CD14-positive monocyte (primary cell): Measurements from ENCODE around the gene UBE2J2. TPM values are rescaled to one million over a fixed set of nuclear protein-coding genes. Genes with fewer than 3 reads are reported as not detected.

Source experiments
- DNase-seq, 3 donors: peaks; one replicate each; pipeline ENCODE4 v3.0.0-alpha.2; 2011 to 2022
- H2AFZ ChIP-seq: 2 replicates; pipeline ENCODE4 v1.6.0; 2012; ENCODE audit warnings: mild to moderate bottlenecking, low read depth, low read length, inconsistent platforms; ENCODE audit not compliant: insufficient read depth, poor library complexity, severe bottlenecking
- H3K27ac ChIP-seq, 2 donors: 1 replicate in 1 of 2; 2 replicates in 1 of 2; pipeline ENCODE4 v1.5.1; 2012 to 2013; ENCODE audit warnings: low read length in 2 of 2, control low read depth in 1 of 2, inconsistent platforms in 1 of 2, low read depth in 1 of 2, mild to moderate bottlenecking in 1 of 2
- H3K27me3 ChIP-seq, 2 donors: one replicate each; pipeline versions ENCODE4 v1.6.0 to v1.6.1; 2011 to 2013; ENCODE audit warnings: low read length in 2 of 2; ENCODE audit not compliant: control insufficient read depth in 2 of 2, insufficient read depth in 2 of 2
- H3K36me3 ChIP-seq, 2 donors: replicated peaks in 1 of 2; 1 replicate in 1 of 2; 2 replicates in 1 of 2; pipeline versions ENCODE4 v1.5.1 to v1.6.1; 2012 to 2013; ENCODE audit warnings: low read length in 2 of 2, control low read depth in 1 of 2, inconsistent platforms in 1 of 2, mild to moderate bottlenecking in 1 of 2; ENCODE audit not compliant: insufficient read depth in 2 of 2, control insufficient read depth in 1 of 2
- H3K4me1 ChIP-seq, 2 donors: 1 replicate in 1 of 2; 2 replicates in 1 of 2; pipeline versions ENCODE4 v1.5.1 to v1.6.1; 2012 to 2013; ENCODE audit warnings: low read length in 2 of 2, control low read depth in 1 of 2, inconsistent platforms in 1 of 2, mild to moderate bottlenecking in 1 of 2, moderate library complexity in 1 of 2; ENCODE audit not compliant: insufficient read depth in 2 of 2, control insufficient read depth in 1 of 2
- H3K4me2 ChIP-seq: replicated peaks from 2 replicates; pipeline ENCODE3; 2012; ENCODE audit warnings: low read length, moderate library complexity, mild to moderate bottlenecking; ENCODE audit not compliant: poor library complexity, severe bottlenecking; ENCODE audit errors: extremely low read depth
- H3K4me3 ChIP-seq, 3 experiments: fragments of 200-600 bp in 1 of 3; sonication (generic) in 1 of 3; replicated peaks in 1 of 3; 1 replicate in 2 of 3; 2 replicates in 1 of 3; pipeline ENCODE4 v1.5.1; 2011 to 2013; ENCODE audit warnings: low read length in 3 of 3, mild to moderate bottlenecking in 3 of 3, control low read depth in 2 of 3, low read depth in 2 of 3, inconsistent platforms in 1 of 3, moderate library complexity in 1 of 3
- H3K79me2 ChIP-seq: 2 replicates; pipeline ENCODE4 v1.6.0; 2012; ENCODE audit warnings: mild to moderate bottlenecking, control low read depth, inconsistent platforms, low read length, moderate library complexity; ENCODE audit not compliant: insufficient read depth
- H3K9ac ChIP-seq: 2 replicates; pipeline ENCODE4 v1.6.0; 2017; ENCODE audit warnings: low read length, mild to moderate bottlenecking; ENCODE audit not compliant: insufficient read depth, poor library complexity, severe bottlenecking
- H3K9me3 ChIP-seq, 2 donors: replicated peaks in 1 of 2; 1 replicate in 1 of 2; 2 replicates in 1 of 2; pipeline versions ENCODE4 v1.5.1 to v1.6.1; 2012 to 2013; ENCODE audit warnings: low read length in 2 of 2, control low read depth in 1 of 2; ENCODE audit not compliant: control insufficient read depth in 1 of 2, insufficient read depth in 1 of 2
- H4K20me1 ChIP-seq: 2 replicates; pipeline ENCODE4 v1.6.0; 2012; ENCODE audit warnings: mild to moderate bottlenecking, low read length, control low read depth, moderate library complexity; ENCODE audit not compliant: insufficient read depth
- H3K27ac Mint-ChIP-seq, 7 donors: one replicate each; pipeline ENCODE4 v1.8.0; 2020; ENCODE audit warnings: mild to moderate bottlenecking in 7 of 7, mixed read lengths in 7 of 7, moderate library complexity in 6 of 7, inconsistent platforms in 2 of 7
- H3K27me3 Mint-ChIP-seq, 3 donors: one replicate each; pipeline ENCODE4 v1.8.0; 2021 to 2022; ENCODE audit warnings: low read depth in 3 of 3, mild to moderate bottlenecking in 3 of 3, mixed read lengths in 3 of 3, moderate library complexity in 3 of 3, inconsistent platforms in 1 of 3
- H3K36me3 Mint-ChIP-seq, 2 donors: one replicate each; pipeline ENCODE4 v1.8.0; 2020; ENCODE audit warnings: mixed read lengths in 2 of 2, inconsistent platforms in 1 of 2, mild to moderate bottlenecking in 1 of 2
- H3K4me1 Mint-ChIP-seq: one replicate; pipeline ENCODE4 v1.8.0; 2020; ENCODE audit warnings: mild to moderate bottlenecking, mixed read lengths
- H3K4me3 Mint-ChIP-seq, 2 donors: one replicate each; pipeline ENCODE4 v1.8.0; 2020; ENCODE audit warnings: mild to moderate bottlenecking in 2 of 2, mixed read lengths in 2 of 2, moderate library complexity in 1 of 2
- H3K9me3 Mint-ChIP-seq, 7 donors: one replicate each; pipeline ENCODE4 v1.8.0; 2020 to 2022; ENCODE audit warnings: mixed read lengths in 7 of 7, mild to moderate bottlenecking in 6 of 7, moderate library complexity in 6 of 7, inconsistent platforms in 2 of 7
- CTCF ChIP-seq: fragments of 200-600 bp; IDR thresholded peaks from one replicate; pipeline ENCODE4 v1.8.0; 2022; ENCODE audit warnings: antibody characterized with exemption, mild to moderate bottlenecking
- WGBS: methylation state at CpG from one replicate; pipeline ENCODE4 v1.1.5; 2013; ENCODE audit warnings: missing lambda C conversion rate; ENCODE audit not compliant: insufficient coverage; 5-methylcytosine and 5-hydroxymethylcytosine counted together
- intact Hi-C, 2 donors: fragments of 100-400 bp; cut with micrococcal nuclease; formaldehyde crosslinking; loops; one replicate each; pipeline versions ENCODE4 v1.15.0 to v1.15.1; 2023
- polyA plus RNA-seq, 3 donors: library from polyadenylated mRNA; depleted of rRNA in 1 of 3; unstranded in 2 of 3; stranded (reverse) in 1 of 3; fragments of 300-500 nt in 2 of 3; fragments of >200 nt in 1 of 3; fragmentation: Illumina TruSeq in 2 of 3; gene quantifications; 1 replicate in 2 of 3; 2 replicates in 1 of 3; pipeline ENCODE4 v1.2.3, GENCODE V29; 2012 to 2021

UBE2J2 gene
- polyA plus RNA-seq, 3 donors: 36.5 to 83.2 (median 72.1) TPM

GRCh38 chr1:1243266-1243660, 30.4 kb downstream of the UBE2J2 start:
- no peaks in the 10 kb centered on the region for H3K4me1 ChIP-seq
- H3K79me2 ChIP-seq: no peaks in the 10 kb centered on the region
- H3K9ac ChIP-seq: no peak overlapping the region
- H3K4me3 ChIP-seq: no peak overlapping the region
- H3K36me3 Mint-ChIP-seq: no peaks in the 10 kb centered on the region
- H3K36me3 ChIP-seq: no peaks in the 10 kb centered on the region
- no peak overlapping the region for H3K4me3 Mint-ChIP-seq
- no peaks in the 10 kb centered on the region for H3K4me1 Mint-ChIP-seq
- H3K27me3 Mint-ChIP-seq: peaks cover 17 to 50% (median 17%) of the 10 kb centered on the region in 3 donors
- no peak overlapping the region for H3K27ac Mint-ChIP-seq
- H3K27me3 ChIP-seq: peaks cover 0 to 23% of the 10 kb centered on the region in 2 donors
- H4K20me1 ChIP-seq: peaks cover 7% of the 10 kb centered on the region
- H2AFZ ChIP-seq: no peak overlapping the region
- 91% methylated on average over 22 of the region's 23 CpGs for WGBS
- no peak overlapping the region for H3K4me2 ChIP-seq
- H3K9me3 Mint-ChIP-seq: peaks cover 0 to 2% (median 0%) of the 10 kb centered on the region in 7 donors
- H3K9me3 ChIP-seq: no peaks in the 10 kb centered on the region
- no peak for TF ChIP-seq CTCF
- H3K27ac ChIP-seq: no peak overlapping the region
- no peak for DNase-seq
- intact Hi-C loops: no loop called here

GRCh38 chr1:1242461-1243265, 31.0 kb downstream of the UBE2J2 start:
- Mint-ChIP-seq H3K4me3 (no peak overlapping the region), H3K36me3 (no peaks in the 10 kb centered on the region), H3K9me3 (peaks cover 0 to 2% (median 0%) of the 10 kb centered on the region in 7 donors), H3K27me3 (peaks cover 11 to 49% (median 16%) of the 10 kb centered on the region in 3 donors), H3K4me1 (no peaks in the 10 kb centered on the region), H3K27ac (no peak overlapping the region)
- Histone ChIP-seq H3K9ac (no peak overlapping the region), H3K4me3 (no peak overlapping the region), H3K9me3 (no peaks in the 10 kb centered on the region), H3K27me3 (peaks cover 0 to 22% of the 10 kb centered on the region in 2 donors), H3K4me1 (no peaks in the 10 kb centered on the region), H3K79me2 (no peaks in the 10 kb centered on the region), H3K36me3 (no peaks in the 10 kb centered on the region), H3K4me2 (no peak overlapping the region), H4K20me1 (peaks cover 3% of the 10 kb centered on the region), H2AFZ (no peak overlapping the region), H3K27ac (no peak overlapping the region)
- WGBS: 95% methylated on average over 35 of the region's 41 CpGs
- TF ChIP-seq CTCF: no peak
- intact Hi-C loops: no loop called here
- DNase-seq: no peak
